ENCODE results near the gene LUC7L2.
"Not testable (repeated sequence)": the region's sequence is repeated elsewhere in the genome, so short reads cannot be mapped to it uniquely, and the experiment has no call there.

DNA sequence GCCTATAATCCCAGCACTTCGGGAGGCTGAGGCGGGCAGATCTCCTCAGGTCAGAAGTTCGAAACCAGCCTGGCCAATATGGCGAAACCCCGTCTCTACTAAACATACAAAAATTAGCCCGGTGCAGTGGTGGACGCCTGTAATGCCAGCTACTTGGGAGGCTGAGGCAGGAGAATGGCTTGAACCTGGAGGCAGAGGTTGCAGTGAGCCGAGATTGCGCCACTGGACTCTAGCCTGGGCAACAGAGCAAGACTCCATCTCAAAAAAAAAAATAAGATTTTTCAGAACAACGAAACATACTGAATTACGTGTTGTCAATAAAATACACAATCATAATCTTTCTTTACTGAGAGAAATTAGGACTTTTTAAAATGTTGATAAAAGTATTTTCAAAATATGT is 35.0 kb upstream of the LUC7L2 start:
- not testable (repeated sequence) for TF ChIP-seq CTCF (conservative IDR thresholded peaks at IDR 0.05); EZH2 (IDR thresholded peaks at IDR 0.05; ENCODE audit: low read depth)
